GM06990 (cell line): ENCODE measurements around the gene KLF8.

Experiments
- DNase-seq: peaks from one replicate; pipeline ENCODE4 v3.0.0-alpha.2; 2011; ENCODE audit not compliant: insufficient read length; ENCODE audit errors: extremely low read depth
- H3K27me3 ChIP-seq: replicated peaks from 2 replicates; pipeline ENCODE4 v1.6.0; 2011; ENCODE audit warnings: low read length; ENCODE audit not compliant: control insufficient read depth, insufficient read depth
- H3K36me3 ChIP-seq: 2 replicates; pipeline ENCODE4 v1.5.1; 2011; ENCODE audit warnings: low read length; ENCODE audit not compliant: control insufficient read depth, insufficient read depth
- H3K4me3 ChIP-seq: replicated peaks from 2 replicates; pipeline ENCODE4 v1.5.1; 2011; ENCODE audit warnings: low read depth, mild to moderate bottlenecking, control low read depth, low read length
- TF ChIP-seq, protein P1 (sequence below): IDR thresholded peaks from 2 replicates; pipeline ENCODE4 v1.5.1; 2011; ENCODE audit warnings: low read length, control low read depth, mild to moderate bottlenecking, inconsistent platforms; ENCODE audit not compliant: insufficient read depth, poor library complexity, severe bottlenecking

KLF8 gene

DNA sequence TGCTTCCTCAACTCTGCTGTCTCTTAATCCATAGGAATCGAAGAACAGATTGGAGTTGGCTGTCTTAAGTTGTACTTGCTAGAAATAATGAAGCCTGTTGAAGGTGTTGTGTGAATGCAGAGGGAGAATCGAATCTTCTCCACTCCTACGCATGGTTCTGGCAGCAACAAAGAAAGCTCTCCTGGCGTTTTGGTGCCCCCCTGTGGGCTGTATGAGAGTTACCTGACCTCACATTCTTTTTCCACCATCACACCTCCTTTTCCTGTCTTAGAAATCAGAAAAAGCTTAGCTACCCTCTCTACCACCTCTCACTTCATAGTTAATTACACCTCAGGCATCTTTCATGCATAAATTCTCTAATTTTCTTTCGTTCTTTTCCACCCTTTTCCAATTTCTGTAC is 16.3 kb downstream of the KLF8 start:
- H3K4me3 ChIP-seq = no peak overlapping the region
- H3K36me3 ChIP-seq = no peaks in the 10 kb centered on the region
- DNase-seq = no peak
- H3K27me3 ChIP-seq = no peaks in the 10 kb centered on the region
- TF ChIP-seq, protein P1, sequence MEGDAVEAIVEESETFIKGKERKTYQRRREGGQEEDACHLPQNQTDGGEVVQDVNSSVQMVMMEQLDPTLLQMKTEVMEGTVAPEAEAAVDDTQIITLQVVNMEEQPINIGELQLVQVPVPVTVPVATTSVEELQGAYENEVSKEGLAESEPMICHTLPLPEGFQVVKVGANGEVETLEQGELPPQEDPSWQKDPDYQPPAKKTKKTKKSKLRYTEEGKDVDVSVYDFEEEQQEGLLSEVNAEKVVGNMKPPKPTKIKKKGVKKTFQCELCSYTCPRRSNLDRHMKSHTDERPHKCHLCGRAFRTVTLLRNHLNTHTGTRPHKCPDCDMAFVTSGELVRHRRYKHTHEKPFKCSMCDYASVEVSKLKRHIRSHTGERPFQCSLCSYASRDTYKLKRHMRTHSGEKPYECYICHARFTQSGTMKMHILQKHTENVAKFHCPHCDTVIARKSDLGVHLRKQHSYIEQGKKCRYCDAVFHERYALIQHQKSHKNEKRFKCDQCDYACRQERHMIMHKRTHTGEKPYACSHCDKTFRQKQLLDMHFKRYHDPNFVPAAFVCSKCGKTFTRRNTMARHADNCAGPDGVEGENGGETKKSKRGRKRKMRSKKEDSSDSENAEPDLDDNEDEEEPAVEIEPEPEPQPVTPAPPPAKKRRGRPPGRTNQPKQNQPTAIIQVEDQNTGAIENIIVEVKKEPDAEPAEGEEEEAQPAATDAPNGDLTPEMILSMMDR = peak; percentile 72

DNA sequence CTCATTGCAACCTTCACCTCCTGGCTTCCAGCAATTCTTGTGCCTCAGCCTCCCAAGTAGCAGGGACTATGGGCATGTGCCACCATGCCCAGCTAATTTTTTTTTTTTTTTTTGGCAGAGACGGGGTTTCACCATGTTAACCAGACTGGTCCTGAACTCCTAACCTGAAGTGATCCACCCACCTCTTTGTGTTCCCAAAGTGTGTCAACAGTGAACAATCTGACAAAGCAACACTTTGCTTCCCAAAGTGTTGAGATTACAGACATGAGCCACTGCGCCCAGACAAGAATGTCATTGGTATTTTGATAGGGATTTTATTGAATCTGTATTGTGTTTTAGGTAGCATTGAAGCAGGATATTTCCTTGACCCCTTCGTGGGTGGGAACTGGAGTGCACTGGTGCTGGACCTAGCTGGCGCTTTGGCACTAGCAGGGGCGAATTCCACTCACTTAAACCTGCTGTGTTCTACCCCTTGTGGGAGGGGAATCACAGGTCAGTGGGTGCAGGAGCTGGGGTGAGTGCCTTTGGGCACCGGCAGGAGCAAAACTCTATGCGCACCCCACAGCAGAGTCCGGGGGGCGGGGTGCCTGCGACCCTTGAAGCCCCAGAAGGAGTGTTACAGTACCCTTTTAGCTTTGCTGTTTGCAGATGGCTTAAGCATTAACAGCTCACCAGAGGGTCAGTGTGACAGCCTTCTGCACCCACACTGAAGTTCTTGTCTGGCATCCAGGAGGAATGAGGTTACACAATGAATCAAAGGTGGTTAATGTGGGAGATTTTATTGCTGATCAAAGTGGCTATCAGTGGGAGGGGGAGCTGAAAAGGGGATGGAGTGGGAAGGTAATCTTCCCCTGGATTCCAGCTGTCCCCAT is 21.9 kb downstream of the KLF8 start:
- Histone ChIP-seq H3K4me3 (no peak overlapping the region), H3K36me3 (no peaks in the 10 kb centered on the region), H3K27me3 (no peaks in the 10 kb centered on the region)
- no peak for DNase-seq
- TF ChIP-seq, protein P1 = no peak

DNA sequence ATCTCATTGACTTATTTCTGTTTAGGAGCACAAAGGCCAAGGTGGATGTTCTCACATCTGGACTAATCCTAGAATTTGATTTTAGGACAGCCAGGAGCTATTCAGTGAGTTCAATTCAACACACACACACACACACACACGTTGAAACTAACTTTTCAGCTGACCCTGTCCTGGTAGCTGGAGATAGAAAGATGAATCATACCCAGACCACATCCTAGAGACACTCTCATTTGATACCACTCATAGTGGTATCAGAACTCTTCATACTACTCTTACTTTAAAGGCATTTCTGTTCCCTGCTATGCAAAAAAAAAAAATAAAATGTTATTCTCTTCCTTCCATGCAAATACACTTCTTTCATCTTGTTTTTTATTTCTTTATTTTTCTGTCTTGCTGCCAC is 36.7 kb downstream of the KLF8 start:
- H3K4me3 ChIP-seq = no peak overlapping the region
- no peaks in the 10 kb centered on the region for H3K27me3 ChIP-seq
- no peaks in the 10 kb centered on the region for H3K36me3 ChIP-seq
- TF ChIP-seq, protein P1 = no peak
- no peak for DNase-seq

DNA sequence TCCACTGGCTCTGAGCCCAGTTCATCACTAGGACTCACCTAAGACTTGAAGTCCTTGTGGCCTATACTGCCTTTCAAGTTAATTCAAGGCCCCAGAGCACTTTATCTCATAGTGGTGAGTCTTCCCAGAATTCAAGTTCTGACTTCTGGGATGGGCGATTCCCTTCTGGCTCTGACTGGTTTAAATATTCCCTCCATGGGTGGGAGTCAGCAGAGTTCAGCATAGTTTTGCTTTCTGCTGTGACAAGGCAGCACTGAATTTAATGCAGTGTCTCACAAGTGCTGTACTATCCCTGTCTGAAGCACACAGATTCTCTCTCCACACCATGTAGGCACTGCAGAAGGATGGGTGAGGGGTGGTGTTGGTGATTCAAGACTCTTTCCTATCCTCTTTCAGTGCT is 46.5 kb downstream of the KLF8 start:
- Histone ChIP-seq H3K4me3 (no peak overlapping the region), H3K36me3 (no peaks in the 10 kb centered on the region), H3K27me3 (no peaks in the 10 kb centered on the region; the same call in 1 of the 2 replicates)
- TF ChIP-seq, protein P1 = no peak
- no peak for DNase-seq

DNA sequence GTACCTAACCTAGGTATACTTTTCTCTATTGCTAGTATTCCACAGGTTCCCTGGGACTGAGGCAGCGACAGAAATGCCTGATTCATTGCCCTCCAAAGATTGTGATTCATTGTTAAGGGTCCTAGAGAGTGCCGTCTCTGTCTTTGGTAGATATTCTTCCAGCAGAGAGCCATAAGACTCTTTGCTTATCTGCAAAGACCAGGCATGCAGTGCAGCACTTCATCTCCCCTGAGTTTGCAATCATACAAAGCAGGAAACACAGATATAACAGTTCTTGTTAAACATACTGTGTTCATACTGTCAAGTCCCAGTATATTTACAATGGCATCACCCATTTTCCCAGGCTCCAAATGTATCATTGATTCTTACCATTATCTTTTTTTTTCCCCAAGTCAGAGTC is 47.7 kb downstream of the KLF8 start:
- H3K4me3 ChIP-seq = no peak overlapping the region
- TF ChIP-seq, protein P1 = no peak
- DNase-seq = no peak
- H3K36me3 ChIP-seq = no peaks in the 10 kb centered on the region
- no peaks in the 10 kb centered on the region; the same call in 1 of the 2 replicates for H3K27me3 ChIP-seq

DNA sequence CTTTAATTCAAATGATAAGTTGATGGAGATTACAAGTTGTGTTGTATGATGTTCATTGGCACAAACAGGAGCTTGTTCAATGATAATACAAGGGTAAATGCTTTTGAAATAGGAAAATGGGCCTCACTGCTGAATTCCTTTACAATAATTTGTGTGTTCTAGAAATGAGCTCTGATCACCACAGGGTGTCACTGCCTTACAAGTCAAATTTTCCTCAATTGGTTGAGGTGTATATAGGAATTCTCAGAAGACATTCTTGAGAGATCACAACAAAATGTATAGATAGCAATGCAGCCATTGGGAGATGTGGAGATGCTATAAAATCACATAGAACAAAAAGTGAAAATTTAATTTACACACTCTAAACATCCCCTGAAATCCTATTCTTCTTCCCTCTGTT is 49.6 kb downstream of the KLF8 start:
- DNase-seq = no peak
- Histone ChIP-seq H3K27me3 (no peaks in the 10 kb centered on the region; the same call in 1 of the 2 replicates), H3K4me3 (no peak overlapping the region), H3K36me3 (no peaks in the 10 kb centered on the region)
- TF ChIP-seq, protein P1 = peak; percentile 29
